ENCODE results near the gene SLC12A7. TPM values are rescaled to one million over a fixed set of nuclear protein-coding genes. Genes with fewer than 3 reads are reported as not detected.

Gene SLC12A7
- total and polyA plus RNA-seq, 9 of the 15 experiments (the other 6 are each of a cell fraction or from before 2014, with no cell fraction given), result 0.01 to 3.1 (median 0.56) TPM

- TF ChIP-seq, protein P1, sequence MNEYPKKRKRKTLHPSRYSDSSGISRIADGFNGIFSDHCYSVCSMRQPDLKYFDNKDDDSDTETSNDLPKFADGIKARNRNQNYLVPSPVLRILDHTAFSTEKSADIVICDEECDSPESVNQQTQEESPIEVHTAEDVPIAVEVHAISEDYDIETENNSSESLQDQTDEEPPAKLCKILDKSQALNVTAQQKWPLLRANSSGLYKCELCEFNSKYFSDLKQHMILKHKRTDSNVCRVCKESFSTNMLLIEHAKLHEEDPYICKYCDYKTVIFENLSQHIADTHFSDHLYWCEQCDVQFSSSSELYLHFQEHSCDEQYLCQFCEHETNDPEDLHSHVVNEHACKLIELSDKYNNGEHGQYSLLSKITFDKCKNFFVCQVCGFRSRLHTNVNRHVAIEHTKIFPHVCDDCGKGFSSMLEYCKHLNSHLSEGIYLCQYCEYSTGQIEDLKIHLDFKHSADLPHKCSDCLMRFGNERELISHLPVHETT (CRISPR knock-in tag; conservative IDR thresholded peaks at IDR 0.05 in 1 of 2, IDR thresholded peaks at IDR 0.05 in 1 of 2), result 0 out of 4 replicates have a peak, but pooled peaks of 1 of the 2 experiments have one; percentile 74
- TF ChIP-seq HES1 (IDR thresholded peaks at IDR 0.05; ENCODE audit: low read depth) (0 out of 2 replicates have a peak, but pooled peaks have one; percentile 69), SIRT6 (IDR thresholded peaks at IDR 0.05; ENCODE audit: low read depth, low read length) (no peak), ESRRA (IDR thresholded peaks at IDR 0.05; ENCODE audit: borderline replicate concordance, low read depth) (peak; percentile 36; the same call in 1 of the 2 replicates), NCOA4 (IDR thresholded peaks at IDR 0.05; ENCODE audit: partially characterized antibody) (no peak), SRSF9 (IDR thresholded peaks at IDR 0.05; ENCODE audit: borderline replicate concordance, low read depth, low read length) (no peak), ZNF586 (CRISPR knock-in tag; conservative IDR thresholded peaks at IDR 0.05) (no peak), SMARCA4 (IDR thresholded peaks at IDR 0.05) (peak; percentile 92), KDM4B (IDR thresholded peaks at IDR 0.05; ENCODE audit: borderline replicate concordance in 2 of 2, low read depth in 1 of 2) (no peak), CBFB (CRISPR knock-in tag; IDR thresholded peaks at IDR 0.05) (peak; percentile 91)
- TF ChIP-seq, protein P2, sequence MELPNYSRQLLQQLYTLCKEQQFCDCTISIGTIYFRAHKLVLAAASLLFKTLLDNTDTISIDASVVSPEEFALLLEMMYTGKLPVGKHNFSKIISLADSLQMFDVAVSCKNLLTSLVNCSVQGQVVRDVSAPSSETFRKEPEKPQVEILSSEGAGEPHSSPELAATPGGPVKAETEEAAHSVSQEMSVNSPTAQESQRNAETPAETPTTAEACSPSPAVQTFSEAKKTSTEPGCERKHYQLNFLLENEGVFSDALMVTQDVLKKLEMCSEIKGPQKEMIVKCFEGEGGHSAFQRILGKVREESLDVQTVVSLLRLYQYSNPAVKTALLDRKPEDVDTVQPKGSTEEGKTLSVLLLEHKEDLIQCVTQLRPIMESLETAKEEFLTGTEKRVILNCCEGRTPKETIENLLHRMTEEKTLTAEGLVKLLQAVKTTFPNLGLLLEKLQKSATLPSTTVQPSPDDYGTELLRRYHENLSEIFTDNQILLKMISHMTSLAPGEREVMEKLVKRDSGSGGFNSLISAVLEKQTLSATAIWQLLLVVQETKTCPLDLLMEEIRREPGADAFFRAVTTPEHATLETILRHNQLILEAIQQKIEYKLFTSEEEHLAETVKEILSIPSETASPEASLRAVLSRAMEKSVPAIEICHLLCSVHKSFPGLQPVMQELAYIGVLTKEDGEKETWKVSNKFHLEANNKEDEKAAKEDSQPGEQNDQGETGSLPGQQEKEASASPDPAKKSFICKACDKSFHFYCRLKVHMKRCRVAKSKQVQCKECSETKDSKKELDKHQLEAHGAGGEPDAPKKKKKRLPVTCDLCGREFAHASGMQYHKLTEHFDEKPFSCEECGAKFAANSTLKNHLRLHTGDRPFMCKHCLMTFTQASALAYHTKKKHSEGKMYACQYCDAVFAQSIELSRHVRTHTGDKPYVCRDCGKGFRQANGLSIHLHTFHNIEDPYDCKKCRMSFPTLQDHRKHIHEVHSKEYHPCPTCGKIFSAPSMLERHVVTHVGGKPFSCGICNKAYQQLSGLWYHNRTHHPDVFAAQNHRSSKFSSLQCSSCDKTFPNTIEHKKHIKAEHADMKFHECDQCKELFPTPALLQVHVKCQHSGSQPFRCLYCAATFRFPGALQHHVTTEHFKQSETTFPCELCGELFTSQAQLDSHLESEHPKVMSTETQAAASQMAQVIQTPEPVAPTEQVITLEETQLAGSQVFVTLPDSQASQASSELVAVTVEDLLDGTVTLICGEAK (IDR thresholded peaks at IDR 0.05), result no peak
- TF ChIP-seq, protein P2 (CRISPR knock-in tag; IDR thresholded peaks at IDR 0.05), result no peak
Observed at GRCh38 chr5:1067141-1068121, 44.4 kb downstream of the SLC12A7 start (continued).

Measured in K562 (cell line).